ENCODE results near the gene HLA-B.

- TF ChIP-seq CTCF (IDR thresholded peaks at IDR 0.05; ENCODE audit: low read depth, low read length): no peak
- no peak for TF ChIP-seq EZH2phosphoT487 (IDR thresholded peaks at IDR 0.05; ENCODE audit: low read depth)
Observed at GRCh38 chr6:31352683-31353383, 4.1 kb downstream of the HLA-B start.

Data from OCI-LY3 (cell line).